Activated CD4-positive, alpha-beta T cell treated with anti-CD3 and anti-CD28 coated beads for 1 hour (primary cell): ENCODE measurements around the gene ATP5F1D.

ENCODE experiments used
- DNase-seq: peaks from one replicate; pipeline ENCODE4 v3.0.0-alpha.2; 2020

ATP5F1D gene

GRCh38 chr19:1220976-1221903 is 20.3 kb upstream of the ATP5F1D start:
- no peak for DNase-seq

- DNase-seq = no peak
Measured at GRCh38 chr19:1221904-1222255, 19.7 kb upstream of the ATP5F1D start.

- DNase-seq = no peak
Measured at GRCh38 chr19:1222394-1222793, 19.2 kb upstream of the ATP5F1D start.

- DNase-seq = no peak
Measured at GRCh38 chr19:1223018-1223855, 18.3 kb upstream of the ATP5F1D start.

GRCh38 chr19:1224047-1224825 is 17.3 kb upstream of the ATP5F1D start:
- no peak for DNase-seq

- no peak for DNase-seq
Measured at GRCh38 chr19:1224847-1225246, 16.7 kb upstream of the ATP5F1D start.

- no peak for DNase-seq
Measured at GRCh38 chr19:1225440-1226226, 15.9 kb upstream of the ATP5F1D start.

- no peak for DNase-seq
Measured at GRCh38 chr19:1226227-1226518, 15.4 kb upstream of the ATP5F1D start.

GRCh38 chr19:1226522-1227303 is 14.8 kb upstream of the ATP5F1D start:
- no peak for DNase-seq

GRCh38 chr19:1227304-1228054 is 14.1 kb upstream of the ATP5F1D start:
- no peak for DNase-seq

- DNase-seq = no peak
Measured at GRCh38 chr19:1228161-1228957, 13.2 kb upstream of the ATP5F1D start.

GRCh38 chr19:1229056-1229923 is 12.3 kb upstream of the ATP5F1D start:
- no peak for DNase-seq

- no peak for DNase-seq
Measured at GRCh38 chr19:1229924-1230782, 11.4 kb upstream of the ATP5F1D start.

- DNase-seq = no peak
Measured at GRCh38 chr19:1230783-1231489, 10.6 kb upstream of the ATP5F1D start.

- no peak for DNase-seq
Measured at GRCh38 chr19:1231729-1232637, 9.6 kb upstream of the ATP5F1D start.

GRCh38 chr19:1232652-1233072 is 8.9 kb upstream of the ATP5F1D start:
- DNase-seq = no peak
